ENCODE data around the gene MTCL3.

- no peak for TF ChIP-seq POLR2A (IDR thresholded peaks at IDR 0.05; ENCODE audit: low read depth, low read length)
- TF ChIP-seq, protein P1, sequence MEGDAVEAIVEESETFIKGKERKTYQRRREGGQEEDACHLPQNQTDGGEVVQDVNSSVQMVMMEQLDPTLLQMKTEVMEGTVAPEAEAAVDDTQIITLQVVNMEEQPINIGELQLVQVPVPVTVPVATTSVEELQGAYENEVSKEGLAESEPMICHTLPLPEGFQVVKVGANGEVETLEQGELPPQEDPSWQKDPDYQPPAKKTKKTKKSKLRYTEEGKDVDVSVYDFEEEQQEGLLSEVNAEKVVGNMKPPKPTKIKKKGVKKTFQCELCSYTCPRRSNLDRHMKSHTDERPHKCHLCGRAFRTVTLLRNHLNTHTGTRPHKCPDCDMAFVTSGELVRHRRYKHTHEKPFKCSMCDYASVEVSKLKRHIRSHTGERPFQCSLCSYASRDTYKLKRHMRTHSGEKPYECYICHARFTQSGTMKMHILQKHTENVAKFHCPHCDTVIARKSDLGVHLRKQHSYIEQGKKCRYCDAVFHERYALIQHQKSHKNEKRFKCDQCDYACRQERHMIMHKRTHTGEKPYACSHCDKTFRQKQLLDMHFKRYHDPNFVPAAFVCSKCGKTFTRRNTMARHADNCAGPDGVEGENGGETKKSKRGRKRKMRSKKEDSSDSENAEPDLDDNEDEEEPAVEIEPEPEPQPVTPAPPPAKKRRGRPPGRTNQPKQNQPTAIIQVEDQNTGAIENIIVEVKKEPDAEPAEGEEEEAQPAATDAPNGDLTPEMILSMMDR (IDR thresholded peaks at IDR 0.05; ENCODE audit: extremely low read depth in 1 of 2, insufficient read depth in 1 of 2, low read depth in 1 of 2, low read length in 2 of 2), result no peak
Observed at GRCh38 chr6:127468936-127469335, 50.2 kb downstream of the MTCL3 start.
